HG02840 (cell line): Measurements from ENCODE around the gene TCF7L1.

Experiments used
- ATAC-seq: cut with Tn5 transposase; IDR thresholded peaks from one replicate; pipeline ENCODE4 v1.9.1; 2021; ENCODE audit warnings: mild to moderate bottlenecking, moderate library complexity, moderate number of reproducible peaks; ENCODE audit not compliant: unreplicated experiment, low FRiP score

Gene TCF7L1

DNA sequence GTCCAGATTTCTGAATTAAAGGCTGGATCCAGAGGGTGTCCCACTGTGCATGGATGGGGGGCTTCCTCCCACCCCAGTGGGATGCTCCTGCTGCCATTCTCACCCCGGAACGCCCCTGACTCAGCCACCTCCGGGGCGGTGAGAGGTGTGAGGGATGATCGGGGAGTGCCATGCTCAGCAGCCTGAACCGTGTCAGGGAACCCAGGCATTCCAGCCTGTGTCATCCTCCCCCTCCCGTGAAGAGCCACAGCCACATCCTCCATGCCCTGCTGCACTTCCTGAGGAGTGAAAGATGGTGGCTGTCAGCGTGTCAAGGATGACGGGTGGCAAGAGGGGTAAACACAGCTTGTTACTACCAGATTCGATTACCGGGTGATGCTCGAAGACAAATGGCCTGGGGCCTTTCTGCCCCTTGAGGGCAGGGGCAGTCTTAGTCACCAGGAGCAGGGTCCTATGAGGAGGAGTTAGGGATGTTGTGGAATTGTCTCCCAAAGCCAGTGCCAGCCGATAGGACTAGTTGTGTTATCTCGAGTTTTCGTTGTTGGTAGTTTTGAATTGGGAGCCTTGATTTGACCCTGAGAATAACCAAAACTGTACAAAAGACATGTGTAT, 80.8 kb downstream of the TCF7L1 start:
- no peak for ATAC-seq

DNA sequence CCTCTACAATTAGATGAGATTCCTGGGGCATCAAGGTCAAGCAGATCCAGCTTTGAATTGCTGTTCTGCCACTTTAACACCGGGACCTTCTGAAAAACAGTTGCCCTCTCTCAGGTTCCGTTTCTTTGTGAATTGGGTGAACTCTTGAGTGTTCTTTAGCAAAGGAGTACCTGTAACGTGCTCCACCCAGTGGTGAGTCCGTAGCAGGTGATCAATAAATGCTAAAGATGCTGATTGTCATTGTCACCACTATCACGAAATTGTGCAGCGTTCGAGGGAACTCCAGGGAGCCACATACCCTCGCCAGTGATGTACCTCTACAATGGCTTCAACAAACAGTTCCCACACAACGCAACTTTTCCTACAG, 81.9 kb downstream of the TCF7L1 start:
- no peak for ATAC-seq

DNA sequence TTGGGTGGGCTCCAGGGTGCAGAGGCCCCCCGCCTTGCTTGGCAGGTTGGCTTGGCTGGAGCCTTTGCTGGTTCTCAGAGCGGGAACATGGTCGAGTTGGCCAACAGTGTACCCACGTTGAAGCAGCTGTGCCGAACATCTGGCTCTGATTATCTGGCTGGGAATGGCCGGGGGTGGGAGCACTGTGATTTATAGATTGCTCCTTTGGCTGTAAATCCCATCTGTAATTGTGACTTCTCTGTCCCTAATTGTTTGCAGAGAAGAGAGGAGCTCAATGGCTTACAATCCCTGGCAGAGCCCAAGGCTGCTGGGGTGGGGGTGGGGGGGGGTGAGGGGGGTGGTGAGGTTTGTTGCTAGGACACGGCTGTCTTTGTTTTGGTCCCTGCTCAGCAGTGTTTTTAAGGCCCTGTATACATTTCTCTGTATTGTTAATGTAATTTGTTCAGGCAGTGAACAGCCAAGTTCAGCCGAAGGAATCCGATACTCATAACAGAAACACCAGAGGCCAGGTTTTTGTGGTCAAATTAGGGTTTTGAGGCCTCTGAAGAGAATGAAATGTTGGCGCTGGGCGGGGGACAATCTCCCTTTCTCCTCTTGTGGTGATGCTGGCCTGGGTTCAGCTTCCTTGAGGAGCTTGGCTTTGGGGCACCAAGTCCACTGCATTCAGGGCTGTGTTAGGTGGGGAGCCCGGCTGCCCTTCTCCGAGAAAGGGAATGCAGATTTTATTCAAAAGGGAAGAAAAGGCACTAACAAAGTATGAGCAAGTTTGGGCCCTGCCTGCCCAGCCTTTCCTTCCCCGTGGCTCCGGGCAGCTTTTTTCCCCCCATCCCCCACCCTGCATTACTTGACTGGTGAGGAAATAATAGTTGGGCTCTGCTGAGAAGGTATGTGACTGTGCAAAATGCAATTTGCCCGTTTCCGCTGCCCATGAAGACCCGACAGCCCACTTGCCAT, 82.5 kb downstream of the TCF7L1 start:
- ATAC-seq: no peak

DNA sequence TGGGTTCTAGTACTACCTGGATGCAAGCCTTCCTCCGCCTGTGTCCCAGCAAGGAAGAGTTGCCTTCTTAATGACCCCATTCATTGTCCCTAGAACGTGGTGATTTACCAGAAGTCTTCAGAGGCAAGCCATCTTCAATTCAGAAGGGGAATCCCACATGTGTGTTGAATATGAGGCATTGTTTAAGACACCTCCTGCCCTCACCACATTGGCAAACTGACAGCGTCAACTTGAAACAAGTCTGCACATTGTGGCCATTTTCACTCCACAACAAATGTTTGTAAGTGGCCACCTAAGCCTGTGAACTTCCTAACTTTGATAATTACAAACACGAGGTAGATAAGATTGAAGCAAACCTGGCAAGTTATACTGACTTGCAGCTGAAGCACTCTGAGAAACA, 83.7 kb downstream of the TCF7L1 start:
- no peak for ATAC-seq

DNA sequence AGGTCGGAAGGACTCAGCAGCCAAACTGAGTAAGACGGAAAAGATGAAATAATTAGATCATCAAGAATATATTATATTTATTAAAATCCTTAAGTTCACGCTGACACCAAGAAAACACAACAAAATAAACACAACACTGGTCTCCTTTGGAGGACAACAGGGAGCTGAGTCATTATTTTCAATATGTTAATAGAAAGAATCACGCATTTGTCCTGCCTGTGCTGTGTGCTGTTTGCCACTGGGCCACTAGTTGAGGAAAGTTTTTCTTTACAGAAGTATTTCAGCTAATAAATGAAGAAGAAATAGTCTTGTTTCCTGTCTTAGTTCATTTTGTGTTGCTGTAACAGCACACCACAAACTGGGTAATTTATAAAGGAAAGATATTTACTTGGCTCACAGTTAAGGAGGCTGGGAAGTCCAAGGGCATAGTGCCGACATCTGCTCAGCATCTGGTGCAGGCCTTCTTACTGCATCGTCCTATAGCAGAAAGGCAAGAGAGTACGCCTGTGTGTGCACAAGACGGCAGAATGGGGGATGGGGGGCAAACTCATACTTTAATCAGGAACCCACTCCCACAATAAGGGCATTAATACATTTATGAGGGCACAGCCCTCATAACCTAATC, 88.0 kb downstream of the TCF7L1 start:
- no peak for ATAC-seq

DNA sequence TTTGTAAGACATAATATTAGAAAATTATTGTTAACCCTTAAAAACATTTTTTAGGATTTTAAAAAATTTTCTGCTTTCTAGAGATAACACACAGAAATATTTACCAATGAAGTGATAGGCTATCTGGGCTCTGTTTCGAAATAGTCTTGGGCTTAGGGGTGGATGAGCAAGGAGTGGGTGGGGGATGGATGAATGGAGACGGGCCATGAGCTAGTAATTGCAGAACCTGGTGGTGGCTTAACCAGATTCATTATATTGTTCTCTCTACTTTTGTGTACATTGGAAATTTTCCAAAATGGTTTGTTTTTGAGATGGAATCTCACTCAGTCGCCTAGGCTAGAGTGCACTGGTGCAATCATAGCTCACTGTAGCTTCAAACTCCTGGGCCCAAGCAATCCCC, 89.6 kb downstream of the TCF7L1 start:
- ATAC-seq: no peak

DNA sequence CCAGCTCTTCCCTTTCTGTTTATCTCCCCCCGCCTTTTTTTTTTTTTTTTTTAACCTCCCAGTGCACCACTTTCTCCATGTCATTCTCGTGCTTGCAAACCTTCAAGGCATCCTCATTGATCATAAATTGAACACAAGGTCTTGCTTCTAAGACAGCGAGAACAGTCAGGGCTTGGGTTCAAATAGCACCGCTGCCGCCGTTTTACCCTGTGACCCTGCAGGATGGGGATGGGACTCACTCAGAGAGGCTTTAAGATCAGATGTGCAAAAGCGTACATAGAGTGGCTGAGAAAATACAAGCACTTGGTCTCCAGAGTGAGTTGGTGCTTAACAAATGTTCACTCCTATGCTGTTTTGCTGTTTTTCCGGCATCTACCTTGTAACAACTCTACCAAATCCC, 93.6 kb downstream of the TCF7L1 start:
- ATAC-seq: no peak

DNA sequence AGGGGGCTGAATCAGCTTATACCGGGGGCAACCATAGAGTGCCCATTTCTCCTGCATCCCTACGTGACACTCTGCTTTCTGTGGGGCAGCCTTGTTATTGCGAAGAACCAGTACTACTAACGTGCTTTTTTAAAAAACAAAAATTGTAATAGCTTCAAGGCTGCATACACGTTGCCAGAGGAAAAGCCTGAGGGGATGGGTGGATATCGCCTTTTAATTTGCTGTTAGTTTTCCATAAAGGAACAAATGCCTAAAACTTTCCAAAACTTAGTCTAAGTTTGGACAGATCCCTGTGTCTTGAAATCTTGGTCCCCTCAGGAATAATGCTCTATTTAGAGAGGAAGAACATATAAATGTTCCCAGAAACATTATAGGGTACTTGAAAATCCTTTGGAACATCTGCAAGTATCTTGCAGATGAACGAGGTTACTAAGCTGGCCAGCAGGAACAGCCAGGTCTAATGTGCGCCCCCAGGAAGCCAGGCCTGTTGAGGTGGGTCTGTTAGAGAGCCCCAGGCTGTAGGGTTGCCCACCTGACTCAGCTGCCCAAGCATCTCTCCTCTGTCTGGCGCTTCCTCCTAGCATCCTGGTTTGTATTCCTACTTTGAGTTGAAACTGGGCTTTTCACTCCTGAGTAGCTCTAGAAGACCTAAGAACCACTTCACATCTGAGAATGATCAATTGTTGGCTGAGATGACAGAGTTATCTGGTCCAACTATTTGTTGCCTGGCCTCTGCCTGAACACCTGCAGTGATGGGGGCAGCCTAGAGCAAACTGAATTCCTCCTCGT, 97.7 kb downstream of the TCF7L1 start:
- ATAC-seq: no peak

DNA sequence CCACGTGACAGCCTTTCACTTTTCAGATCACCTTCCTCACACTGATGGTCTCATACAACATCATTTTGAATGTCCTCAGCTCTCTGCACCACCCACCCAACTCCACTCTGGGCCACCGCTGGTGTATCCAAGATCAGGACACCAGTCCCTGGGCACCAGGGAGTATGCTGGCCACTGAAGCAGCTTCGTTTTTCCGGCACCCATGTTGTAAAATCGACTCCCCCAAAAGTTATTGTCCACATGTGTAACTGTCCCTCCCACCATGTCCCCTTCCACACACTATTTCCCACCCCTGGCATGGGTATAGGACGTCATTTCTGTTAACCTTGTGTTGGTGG, 98.2 kb downstream of the TCF7L1 start:
- no peak for ATAC-seq

DNA sequence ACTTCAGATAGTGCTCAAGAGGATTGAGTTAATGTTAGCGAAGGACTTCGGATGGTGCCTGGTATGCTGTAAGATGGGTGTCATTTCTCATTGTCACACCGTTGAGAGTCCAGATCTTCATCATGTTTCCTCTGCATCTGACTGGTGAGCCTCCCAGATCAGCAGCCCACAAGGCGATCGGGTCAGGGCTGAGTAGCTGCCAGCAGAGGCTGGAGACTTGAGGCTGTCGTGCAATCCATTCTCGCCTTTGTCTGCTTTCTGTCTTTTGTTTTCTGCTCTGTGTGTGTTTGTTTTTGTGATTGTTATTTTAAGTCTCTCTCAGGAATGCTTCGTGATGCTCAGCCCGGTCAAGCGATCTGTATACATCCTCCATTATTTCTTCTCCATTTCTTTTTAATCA, 98.8 kb downstream of the TCF7L1 start:
- no peak for ATAC-seq

DNA sequence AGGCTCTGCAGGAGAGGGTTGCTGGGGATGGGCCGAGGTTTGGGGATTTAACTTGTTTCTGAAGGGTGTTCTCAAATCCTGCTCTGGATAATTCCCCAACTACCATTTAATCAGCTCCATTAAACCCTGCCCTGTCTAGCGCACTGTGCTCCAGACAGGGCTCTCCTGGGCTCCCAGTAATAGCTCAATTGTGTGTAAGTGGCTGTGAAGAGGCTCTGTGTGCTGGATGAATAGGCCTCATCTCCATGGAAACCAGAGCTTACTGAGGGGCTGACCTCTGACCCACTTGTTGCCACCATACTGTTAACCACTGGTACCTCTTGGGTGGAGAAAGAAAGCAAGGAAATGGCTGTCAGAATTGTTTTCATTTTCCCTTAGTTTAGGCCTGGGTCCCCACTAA, 101.7 kb downstream of the TCF7L1 start:
- ATAC-seq: no peak

DNA sequence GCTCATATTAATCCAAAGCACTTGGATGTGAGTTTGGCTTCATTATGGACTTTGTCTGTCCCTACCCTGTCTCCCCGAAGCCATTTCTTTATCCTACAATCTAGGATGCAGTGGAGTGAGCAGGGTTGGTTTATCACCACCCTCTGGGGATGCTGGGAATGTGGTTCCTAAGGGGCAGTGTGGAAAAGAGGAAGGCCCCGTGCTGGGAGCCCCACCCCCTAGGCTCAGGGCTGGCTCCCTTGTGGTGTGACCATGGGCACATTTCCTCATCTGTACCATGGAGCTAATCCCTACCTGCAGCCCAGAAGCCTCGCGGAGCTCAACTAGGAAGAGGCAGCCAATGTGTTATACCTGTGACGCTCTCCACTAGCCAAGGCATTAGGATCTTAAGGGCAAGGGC, 102.1 kb downstream of the TCF7L1 start:
- no peak for ATAC-seq

DNA sequence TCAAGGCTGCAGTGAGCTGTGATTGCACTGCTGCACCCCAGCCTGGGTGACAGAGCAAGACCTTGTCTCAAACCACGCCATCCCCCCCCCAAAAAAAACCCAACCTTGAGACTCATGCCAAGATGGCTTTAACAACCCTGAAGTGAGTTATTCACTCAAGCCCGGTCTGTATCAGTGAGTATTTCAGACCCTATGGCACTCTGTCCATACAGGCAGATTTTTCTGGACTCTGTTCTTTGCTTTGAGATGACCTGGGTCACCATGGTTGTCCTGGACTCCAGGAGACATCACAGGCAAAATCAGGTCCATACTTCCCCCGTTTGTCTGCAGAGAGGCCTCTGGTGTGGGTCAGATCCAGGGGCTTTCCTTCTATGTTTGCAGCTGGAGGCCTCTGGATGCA, 102.9 kb downstream of the TCF7L1 start:
- no peak for ATAC-seq

DNA sequence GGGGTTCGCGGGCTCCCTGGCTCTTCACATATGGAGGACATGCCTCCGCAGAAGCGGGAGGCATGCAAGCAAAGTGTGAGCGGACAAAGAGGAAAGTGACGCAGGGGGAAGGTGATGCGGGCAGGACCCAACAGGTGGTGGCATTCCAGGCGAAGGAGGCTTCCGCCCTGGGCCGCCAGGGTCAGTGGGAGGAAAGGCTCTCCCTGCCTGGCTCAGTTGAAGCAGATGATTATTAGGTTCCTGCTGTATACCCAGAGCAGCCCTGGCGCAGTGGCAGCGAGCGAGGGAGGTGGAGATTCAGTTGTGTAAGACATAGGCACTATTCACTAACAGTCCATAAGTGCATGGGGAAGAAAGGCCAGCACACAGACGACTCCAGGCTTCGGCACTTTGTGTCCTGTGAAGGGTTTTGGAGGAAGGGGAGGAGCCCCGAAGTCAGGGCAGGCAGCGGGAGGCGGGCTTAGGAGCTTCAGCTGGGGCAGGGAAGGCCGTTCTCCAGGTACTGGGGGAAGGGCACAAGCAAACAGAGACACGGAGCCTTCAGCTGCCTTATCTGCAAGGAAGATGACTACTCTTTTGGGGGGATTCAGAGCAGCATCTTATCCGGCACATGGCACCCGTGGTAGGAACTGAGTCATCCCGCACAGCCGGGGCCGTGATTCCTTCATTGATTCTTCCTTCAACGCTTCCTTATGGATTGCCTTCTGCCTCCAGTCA, 104.8 kb downstream of the TCF7L1 start:
- ATAC-seq: no peak

DNA sequence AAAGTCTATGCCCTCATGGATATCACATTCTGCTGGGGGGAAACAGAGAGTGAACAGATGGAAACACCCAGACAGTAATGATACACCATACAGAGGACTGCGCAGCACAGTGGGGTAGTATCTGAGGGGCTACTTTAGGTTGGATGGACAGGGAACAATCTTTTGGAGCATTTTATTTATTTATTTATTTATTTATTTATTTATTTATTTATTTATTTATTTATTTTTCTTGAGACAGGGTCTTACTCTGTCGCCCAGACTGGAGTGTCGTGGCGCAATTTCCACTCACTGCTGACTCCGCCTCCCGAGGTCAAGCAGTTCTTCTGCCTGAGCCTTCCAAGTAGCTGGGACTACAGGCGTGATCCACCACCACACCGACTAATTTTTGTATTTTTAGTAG, 105.4 kb downstream of the TCF7L1 start:
- no peak for ATAC-seq

DNA sequence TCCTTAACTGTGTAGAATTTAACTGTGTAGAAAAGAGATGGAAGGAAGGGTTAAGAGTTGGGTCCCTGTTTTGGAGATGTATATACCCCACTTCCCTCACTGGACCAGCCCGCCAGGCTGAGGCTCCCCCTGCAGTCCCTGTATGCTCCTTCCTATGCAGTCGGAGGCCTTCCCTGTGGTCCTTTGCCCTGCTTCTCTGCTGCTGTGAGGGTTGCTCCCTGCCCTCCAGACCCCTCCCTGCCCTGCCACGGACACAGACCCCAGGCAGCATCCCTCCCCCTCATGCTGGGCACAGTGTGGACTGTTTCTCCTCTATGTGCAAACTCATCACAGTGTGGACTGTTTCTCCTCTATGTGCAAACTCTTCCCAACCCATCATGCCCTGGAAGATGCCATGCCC, 105.9 kb downstream of the TCF7L1 start:
- no peak for ATAC-seq

DNA sequence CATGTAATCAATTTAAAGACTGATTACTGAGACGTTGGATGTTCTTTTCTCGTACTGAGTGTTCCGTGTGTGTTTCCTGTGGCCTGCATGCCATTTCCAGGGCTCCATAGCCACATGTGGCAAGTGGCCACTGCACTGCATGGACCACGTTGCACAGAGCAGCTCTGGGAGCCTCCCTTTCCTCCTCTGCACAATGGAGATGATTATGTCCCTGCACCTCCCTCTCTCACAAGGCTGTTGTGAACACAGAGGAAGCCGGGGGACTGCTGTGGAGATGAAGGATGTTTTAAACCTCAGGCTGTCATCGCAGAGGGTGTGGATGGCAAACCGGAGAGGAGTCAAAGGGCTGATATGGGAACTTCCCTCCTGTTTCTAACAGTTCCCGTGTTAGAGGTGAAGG, 106.9 kb downstream of the TCF7L1 start:
- no peak for ATAC-seq

DNA sequence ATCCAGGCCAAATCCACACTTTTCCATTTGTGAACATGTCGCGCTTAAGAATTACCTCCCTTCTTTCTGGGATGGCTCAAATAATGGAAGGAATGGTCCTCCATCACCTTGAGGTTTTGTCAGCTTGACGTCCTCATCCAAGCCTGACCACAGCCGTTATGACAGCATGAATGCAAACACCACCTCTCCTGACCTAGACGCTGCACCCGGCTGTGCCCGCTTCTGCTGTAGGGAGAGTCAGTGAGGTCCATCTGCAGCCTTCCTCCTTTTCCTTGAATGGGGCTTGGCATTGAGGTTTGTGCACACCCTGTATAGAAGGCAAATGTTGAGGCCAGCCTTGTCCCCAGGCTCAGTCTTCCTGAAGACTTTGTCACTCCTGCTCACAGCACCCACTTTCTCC, 109.1 kb downstream of the TCF7L1 start:
- ATAC-seq: no peak

DNA sequence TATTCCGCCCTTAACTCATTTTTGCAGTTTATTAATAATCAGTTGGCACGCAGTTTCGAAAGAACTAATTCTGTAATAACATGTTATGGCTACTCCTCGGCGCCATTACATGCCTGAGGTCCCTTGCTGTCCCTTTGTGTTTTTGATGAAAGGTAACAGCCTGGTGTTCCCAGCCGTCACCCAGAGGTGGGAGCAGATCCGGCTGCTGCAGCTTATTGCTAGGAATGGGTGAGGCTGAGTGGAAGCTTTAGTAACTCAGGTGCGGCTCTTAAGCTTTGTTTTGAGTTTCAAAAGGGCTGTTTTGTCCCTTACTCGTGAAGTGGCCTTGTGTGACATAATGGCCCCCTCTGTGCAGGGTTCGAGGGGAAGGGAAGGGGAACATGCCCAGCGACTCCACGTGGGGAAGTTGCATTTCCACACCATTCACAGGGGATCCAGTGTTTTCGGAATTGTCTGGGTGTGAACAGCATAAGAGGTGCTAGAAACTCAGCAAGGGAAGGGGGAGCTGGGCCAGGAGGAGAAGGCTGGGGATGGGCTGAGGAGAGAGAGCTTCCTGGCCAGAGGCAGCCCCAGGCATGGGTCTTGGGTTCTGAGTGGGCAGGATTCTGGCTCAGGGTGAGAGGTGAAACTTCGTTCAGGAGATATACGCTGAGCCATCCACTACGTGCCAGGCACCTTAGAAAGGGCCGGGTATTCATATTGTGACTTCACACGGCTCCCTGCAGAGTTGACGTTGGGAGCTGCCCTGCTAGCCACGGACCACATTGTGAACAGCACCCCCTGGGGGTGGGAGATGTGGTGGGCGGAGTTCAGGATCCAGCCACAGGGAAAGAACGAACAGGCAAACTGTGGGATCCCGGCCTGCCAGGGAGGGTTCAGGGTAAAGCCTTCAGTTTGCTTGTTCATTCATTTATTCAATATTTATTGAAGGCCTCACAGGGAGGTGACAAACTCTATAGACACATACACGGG, 110.2 kb downstream of the TCF7L1 start:
- ATAC-seq: no peak
